Right lung (tissue), 5 donors: Measurements from ENCODE around the gene JHY. TPM values are rescaled to one million over a fixed set of nuclear protein-coding genes. Genes with fewer than 3 reads are reported as not detected.
A peak's percentile ranks its signal among the peaks of the same experiment; 100 is the strongest.

Experiments
- DNase-seq, 2 donors: peaks; one replicate each; pipeline ENCODE4 v3.0.0-alpha.2; 2013
- polyA plus RNA-seq, 5 donors: library from polyadenylated mRNA; unstranded; fragments of 120-200 nt; gene quantifications; one replicate each; pipeline versions ENCODE4 v1.2.1 to v1.2.3, GENCODE V29; 2013; ENCODE audit warnings: inconsistent platforms in 1 of 5, low replicate concordance in 1 of 5; ENCODE audit not compliant: insufficient read length in 5 of 5, insufficient read depth in 1 of 5

Gene JHY
- polyA plus RNA-seq, 5 donors: 5.8 to 10.4 (median 8.6) TPM

- no peak for DNase-seq
These were observed 12.9 kb upstream of the JHY start for GRCh38 chr11:122869622-122870021.

GRCh38 chr11:122871302-122871701 is 11.3 kb upstream of the JHY start:
- DNase-seq: no peak

- no peak for DNase-seq
These were observed 10.5 kb upstream of the JHY start for GRCh38 chr11:122872046-122872445.

GRCh38 chr11:122874991-122875390 is 7.6 kb upstream of the JHY start:
- no peak for DNase-seq

GRCh38 chr11:122877732-122878131 is 4.8 kb upstream of the JHY start:
- no peak for DNase-seq

GRCh38 chr11:122879785-122880184 is 2.8 kb upstream of the JHY start:
- DNase-seq: no peak

GRCh38 chr11:122882857-122883645 is 492 bp downstream of the JHY start:
- peak; percentile 64 to 68 for DNase-seq

- DNase-seq: no peak
These were observed 1.1 kb downstream of the JHY start for GRCh38 chr11:122883646-122883979.

- no peak for DNase-seq
These were observed 5.6 kb downstream of the JHY start for GRCh38 chr11:122888162-122888561.

- DNase-seq: no peak
These were observed 10.6 kb downstream of the JHY start for GRCh38 chr11:122893131-122893530.

- DNase-seq: no peak
These were observed 13.0 kb downstream of the JHY start for GRCh38 chr11:122895563-122895962.

- no peak for DNase-seq
These were observed 15.1 kb downstream of the JHY start for GRCh38 chr11:122897606-122898210.

- DNase-seq: no peak
These were observed 16.2 kb downstream of the JHY start for GRCh38 chr11:122898799-122899198.

GRCh38 chr11:122900587-122901202 is 18.1 kb downstream of the JHY start:
- DNase-seq: no peak

GRCh38 chr11:122902951-122903350 is 20.4 kb downstream of the JHY start:
- no peak for DNase-seq

- peak in 1 of 2 donors; percentile 13 for DNase-seq
These were observed 28.2 kb downstream of the JHY start for GRCh38 chr11:122910775-122911174.

GRCh38 chr11:122917311-122917710 is 34.8 kb downstream of the JHY start:
- no peak for DNase-seq

GRCh38 chr11:122918734-122919133 is 36.2 kb downstream of the JHY start:
- DNase-seq: no peak

- DNase-seq: peak in 1 of 2 donors; percentile 10
These were observed 38.0 kb downstream of the JHY start for GRCh38 chr11:122920579-122920978.

GRCh38 chr11:122922893-122923292 is 40.3 kb downstream of the JHY start:
- no peak for DNase-seq

GRCh38 chr11:122923302-122923701 is 40.7 kb downstream of the JHY start:
- no peak for DNase-seq

- DNase-seq: no peak
These were observed 49.0 kb downstream of the JHY start for GRCh38 chr11:122931510-122931909.

- peak in 1 of 2 donors; percentile 41 for DNase-seq
These were observed 50.9 kb downstream of the JHY start for GRCh38 chr11:122933416-122933815.
